ENCODE data around the gene CFI.

The CFI gene

DNA sequence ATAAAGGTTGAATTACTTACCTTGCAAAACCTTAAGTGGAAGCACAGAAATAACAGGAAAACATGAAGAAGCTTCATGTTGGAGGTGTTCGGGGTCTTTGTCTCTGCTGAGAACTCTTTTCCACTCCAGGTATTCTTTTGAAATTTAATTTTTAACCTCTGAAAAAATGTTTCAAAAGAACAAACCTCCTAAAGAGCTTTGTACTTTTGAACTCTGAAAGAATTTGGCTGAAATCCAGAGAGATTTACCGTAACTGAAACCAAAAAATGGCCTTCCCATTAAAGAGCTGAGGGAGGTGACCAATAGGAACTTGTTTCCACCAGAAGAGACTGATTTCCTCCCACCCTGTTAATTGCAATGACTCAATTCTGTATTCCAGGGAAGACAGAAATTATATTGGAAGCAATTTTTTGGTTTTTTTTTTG, at the start of gene CFI:
Gene CFI (minus strand): TSS at position 105 of the 425 bp plus-strand sequence. CDS start 28 bp downstream, at position 77.
- DNase-seq (ENCODE audit: low spot score), result peak; percentile 11

- no peak for DNase-seq (ENCODE audit: low spot score)
Measured at GRCh38 chr4:109850601-109851000, 48.8 kb upstream of the CFI start.

DNA sequence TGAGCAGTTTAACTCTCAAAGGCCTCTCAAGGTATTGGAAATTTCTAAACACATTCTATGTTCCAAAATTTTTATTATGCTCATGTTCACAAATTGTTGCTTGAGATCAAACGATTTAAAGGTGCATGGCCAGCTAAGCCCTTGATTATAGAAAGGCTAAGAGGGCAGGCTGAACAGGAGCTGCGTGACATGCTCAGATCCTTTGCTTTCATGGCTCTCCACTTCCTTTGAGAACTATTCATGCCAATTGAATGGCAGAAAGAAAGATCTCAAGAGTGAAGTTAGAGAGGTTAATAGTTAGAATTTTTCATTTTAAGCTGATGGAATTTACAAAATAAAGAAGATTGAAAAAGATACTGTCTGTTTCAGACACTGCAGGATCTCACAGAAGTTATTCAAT, 46.7 kb upstream of the CFI start:
- DNase-seq (ENCODE audit: low spot score), result no peak

DNA sequence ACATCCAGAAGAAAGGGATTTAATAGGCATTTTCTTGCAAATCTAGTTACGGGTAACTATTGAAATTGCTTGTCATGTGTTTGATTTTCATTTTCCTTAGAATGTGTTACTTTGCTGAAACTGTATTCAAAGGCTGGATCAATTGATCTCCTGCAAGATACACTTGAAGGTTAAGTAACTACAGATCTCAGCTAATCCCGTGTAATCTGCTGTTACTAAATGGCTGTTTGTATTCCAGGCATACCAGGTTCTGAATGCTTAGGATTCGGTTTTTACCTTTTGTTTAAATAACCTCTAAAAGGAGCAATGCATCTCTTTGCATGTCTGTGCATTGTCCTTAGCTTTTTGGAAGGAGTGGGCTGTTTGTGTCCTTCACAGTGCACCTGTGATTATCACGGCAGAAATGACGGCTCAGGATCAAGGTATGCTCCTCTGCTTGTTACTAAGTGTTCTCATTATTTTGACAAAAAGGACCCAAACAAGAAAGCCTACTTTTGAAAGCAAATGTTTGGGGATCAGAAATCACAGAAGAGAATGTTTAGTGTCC, 46.2 kb upstream of the CFI start, which contains the start of gene LRIT3:
Gene LRIT3 (plus strand): TSS at position 212 of the 547 bp plus-strand sequence. CDS start 95 bp downstream, at position 307.
- DNase-seq (ENCODE audit: low spot score), result no peak

DNA sequence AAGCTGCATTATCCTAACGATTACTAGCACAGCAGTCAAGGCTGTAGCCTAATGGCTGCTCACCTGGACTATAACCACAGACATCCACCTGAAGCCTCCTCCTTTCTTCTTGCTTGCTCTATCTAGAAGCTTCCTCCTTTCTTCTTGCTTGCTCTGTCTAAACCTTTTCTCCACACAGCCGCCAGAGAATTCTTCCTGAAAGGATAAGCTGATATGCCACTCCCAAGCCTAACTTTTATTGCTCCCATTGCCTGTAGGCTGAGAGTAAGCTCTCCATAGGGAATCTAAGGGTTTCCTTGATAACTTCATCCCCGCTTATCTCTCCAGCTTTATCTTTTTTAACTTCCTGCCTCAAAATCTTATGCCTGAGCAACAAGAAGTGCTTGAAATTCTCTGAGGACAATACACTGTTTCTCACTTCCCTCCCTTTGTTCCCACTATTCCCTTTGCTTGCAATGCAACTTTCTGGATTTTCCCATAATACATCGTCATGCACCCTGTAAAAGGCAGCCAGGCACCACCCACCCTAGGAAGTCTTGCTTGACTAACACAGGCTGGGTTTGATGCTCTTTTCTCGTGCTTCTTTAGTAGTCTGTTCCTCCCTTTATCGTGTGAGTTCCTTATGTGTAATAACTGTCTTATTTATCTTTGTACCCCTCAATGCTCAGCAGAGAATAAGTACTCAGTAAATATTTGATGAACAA, 44.7 kb upstream of the CFI start:
- no peak for DNase-seq (ENCODE audit: low spot score)

GRCh38 chr4:109836985-109837384, 35.2 kb upstream of the CFI start:
- DNase-seq (ENCODE audit: low spot score), result no peak

GRCh38 chr4:109833756-109834155, 32.0 kb upstream of the CFI start:
- DNase-seq (ENCODE audit: low spot score), result no peak

- no peak for DNase-seq (ENCODE audit: low spot score)
Measured at GRCh38 chr4:109827672-109828071, 25.9 kb upstream of the CFI start, which contains the start of gene RRH. TSS of gene RRH (plus strand) at chr4:109827972. CDS start at chr4:109828028, 56 bp downstream.

- DNase-seq (ENCODE audit: low spot score), result no peak
Measured at GRCh38 chr4:109826719-109827118, 24.9 kb upstream of the CFI start.

DNA sequence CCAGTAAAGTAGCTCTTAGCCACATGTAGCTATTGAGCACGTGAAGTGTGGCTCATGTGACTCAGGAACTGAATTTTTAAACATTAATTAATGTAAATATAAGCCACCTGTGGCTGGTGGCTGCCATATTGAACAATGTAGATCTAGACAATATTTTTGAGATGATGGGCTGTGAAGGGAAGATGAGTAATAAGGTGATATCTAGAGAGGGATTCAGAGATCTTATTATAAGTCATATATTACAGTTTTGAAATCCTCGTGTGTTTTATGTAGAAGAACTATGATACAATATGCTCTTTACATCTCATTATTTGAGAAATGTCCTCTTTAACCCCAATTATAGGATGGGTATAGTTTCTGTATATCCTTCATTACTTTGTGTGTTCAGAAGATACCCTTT, 19.4 kb upstream of the CFI start:
- DNase-seq (ENCODE audit: low spot score), result no peak

- no peak for DNase-seq (ENCODE audit: low spot score)
Measured at GRCh38 chr4:109820563-109820962, 18.8 kb upstream of the CFI start.

DNA sequence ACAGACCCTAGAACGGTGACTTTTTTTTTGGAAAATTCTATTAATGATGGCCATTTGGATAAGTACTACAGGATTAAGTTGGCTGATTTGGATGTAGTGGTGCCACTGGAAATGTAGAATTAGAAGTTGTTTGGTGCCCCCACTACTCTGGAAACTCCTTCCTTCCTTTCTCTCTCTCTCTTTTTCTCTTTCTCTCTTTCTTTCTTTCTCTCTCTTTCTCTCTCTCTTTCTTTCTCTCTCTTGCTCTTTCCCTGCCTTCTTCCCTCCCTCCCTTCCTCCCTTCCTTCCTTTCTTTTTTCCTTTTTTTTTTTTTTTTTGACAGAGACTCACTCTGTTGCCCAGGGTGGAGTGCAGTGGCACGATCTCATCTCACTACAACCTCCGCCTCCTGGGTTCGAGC, 16.5 kb upstream of the CFI start:
- no peak for DNase-seq (ENCODE audit: low spot score)

DNA sequence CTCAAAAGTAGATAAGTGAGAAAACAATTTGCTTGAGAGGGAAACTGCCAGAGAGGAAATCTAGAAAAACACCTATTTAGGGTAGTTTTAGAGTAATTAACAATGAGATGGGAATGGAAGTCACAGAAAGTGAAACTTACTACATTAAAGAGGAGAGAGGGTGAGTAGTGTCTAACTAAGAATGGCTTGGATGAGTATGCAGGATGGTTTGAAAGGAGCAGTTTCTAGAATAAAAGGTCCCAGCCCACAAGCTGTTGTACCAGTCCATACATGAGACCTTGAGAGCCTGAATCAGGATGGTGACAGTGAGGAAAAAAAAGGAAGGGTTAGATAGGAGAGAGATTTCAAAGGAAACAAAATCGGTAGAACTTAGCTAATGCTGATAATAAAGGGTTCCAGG, 15.1 kb upstream of the CFI start:
- no peak for DNase-seq (ENCODE audit: low spot score)

GRCh38 chr4:109816082-109816442, 14.3 kb upstream of the CFI start:
- DNase-seq (ENCODE audit: low spot score), result peak; percentile 7

- peak; percentile 92 for DNase-seq (ENCODE audit: low spot score)
Measured at GRCh38 chr4:109815151-109816081, 13.6 kb upstream of the CFI start, which contains the start of gene GAR1. TSS of gene GAR1 (plus strand) at chr4:109815762. CDS start at chr4:109816165, 403 bp downstream.

GRCh38 chr4:109811707-109812106, 9.9 kb upstream of the CFI start:
- DNase-seq (ENCODE audit: low spot score), result no peak

DNA sequence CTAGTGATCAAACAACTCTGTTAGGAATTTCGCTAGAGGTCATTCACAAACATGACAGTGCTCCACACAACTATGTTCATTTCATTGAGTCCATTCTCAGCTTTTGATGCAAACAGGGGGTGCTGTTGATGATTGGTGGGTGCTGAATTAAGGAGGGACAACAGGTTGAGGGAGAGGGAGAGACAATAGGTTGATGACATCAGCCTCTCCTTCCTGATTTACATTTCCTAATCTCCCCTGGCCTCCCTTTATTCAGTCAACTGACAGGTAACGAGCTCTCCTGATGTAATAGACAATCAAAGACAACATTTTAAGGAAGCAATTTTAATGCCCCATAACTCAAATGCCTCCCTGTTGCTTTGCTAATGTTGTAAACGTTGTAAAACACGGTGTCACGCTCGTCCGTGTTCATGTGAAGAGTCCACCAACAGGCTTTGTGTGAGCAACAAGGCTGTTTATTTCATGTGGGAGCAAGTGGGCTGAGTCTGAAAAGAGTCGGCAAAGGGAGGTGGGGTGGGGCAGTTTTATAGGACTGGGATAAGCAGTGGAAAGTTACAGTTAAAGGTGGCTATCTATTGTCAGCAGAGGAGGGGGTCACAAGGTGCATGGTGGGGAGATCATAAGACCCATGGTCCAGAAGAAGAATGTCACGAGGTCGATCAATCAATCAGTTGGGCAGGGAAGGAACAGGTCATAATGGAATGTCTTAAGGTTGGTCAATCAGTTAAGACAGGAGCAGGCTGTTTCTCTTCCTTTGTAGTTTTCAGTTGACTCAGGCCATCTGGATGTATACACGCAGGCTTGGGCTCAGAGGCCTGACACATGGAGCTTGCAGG, 9.0 kb upstream of the CFI start:
- DNase-seq (ENCODE audit: low spot score), result peak; percentile 26

GRCh38 chr4:109809655-109810054, 7.9 kb upstream of the CFI start:
- no peak for DNase-seq (ENCODE audit: low spot score)

- peak; percentile 42 for DNase-seq (ENCODE audit: low spot score)
Measured at GRCh38 chr4:109803924-109804571, 2.2 kb upstream of the CFI start.

DNA sequence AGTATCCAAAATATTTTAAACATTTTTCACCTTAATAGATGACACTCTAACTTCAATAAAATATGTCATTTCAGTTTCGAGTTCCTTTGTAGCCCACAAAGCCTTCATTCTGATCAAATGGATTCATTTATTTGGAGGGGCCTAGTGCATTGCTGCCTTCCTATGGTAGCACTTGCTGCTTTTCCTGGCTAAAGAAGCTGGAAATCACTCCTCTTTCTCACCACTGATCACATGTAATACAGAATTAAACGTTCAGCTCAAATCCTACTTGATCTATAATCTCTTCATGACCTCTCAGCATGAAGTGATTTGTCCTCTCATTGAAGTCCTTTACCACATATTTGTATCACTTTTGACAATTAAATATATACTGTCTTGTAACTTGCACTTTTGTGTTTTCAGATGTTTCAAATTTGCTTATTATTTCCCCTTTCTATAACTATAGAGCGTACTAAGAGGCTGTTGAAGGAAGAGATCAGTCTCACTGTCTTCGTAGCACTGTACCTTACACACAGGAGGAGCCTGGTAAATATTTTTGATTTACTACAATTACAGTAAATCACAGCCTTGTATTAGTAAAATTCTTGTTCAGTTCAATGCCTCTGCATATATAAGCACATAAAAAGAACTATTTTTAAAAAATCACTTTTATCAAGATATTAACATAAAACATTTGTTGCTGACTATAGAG, 555 bp downstream of the CFI start:
- DNase-seq (ENCODE audit: low spot score), result no peak

GRCh38 chr4:109798866-109799265, 2.9 kb downstream of the CFI start:
- no peak for DNase-seq (ENCODE audit: low spot score)
